HL-60/S4 treated with retinoic acid at 250 ng/mL for 4 days and 3 days (cell line): ENCODE results near the gene SPHKAP.
"Not testable (repeated sequence)": the region's sequence is repeated elsewhere in the genome, so short reads cannot be mapped to it uniquely, and the experiment has no call there.

Experiments used
- in situ Hi-C: fragments of 300-500 bp; cut with MboI; formaldehyde crosslinking; loops from 2 replicates; pipeline ENCODE4 v1.7.0; 2022; ENCODE audit warnings: low sequenced_read_pairs

SPHKAP gene

DNA sequence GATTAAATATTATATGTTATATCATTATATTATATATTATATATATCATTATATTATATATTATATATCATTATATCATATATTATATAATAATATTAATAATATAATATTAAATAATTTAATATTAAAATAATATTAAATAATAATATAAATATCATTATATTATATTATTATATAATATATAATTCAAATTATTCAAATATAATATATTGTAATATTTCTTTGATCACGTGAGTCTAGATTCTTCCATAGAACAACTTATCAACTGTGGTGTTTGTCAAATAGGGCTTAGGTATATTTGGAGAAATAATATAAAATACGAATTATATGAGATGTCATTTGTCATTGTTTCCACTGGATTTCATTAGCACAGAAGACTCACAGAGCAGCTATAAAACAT, 77.3 kb downstream of the SPHKAP start:
- in situ Hi-C loops = no loop called here

DNA sequence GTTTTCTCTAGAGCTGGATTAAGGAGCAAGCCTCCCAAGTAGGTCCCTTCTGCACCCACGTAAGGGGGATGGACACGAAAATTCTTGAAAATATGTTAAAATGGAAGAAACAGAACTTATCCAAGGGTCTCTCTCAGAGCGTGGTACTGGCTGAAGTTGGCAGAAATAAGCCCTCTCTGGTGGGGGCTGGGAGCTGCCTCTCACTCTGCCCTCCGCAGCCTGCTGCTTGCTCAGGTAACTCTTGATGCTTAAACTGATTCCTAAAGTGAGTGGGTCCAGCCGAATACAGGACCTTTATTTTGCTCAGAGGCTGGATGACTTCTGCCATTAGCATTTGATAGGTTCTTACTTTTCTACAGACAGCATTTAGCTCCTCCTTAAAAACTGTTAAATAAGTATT, 78.1 kb downstream of the SPHKAP start:
- in situ Hi-C loops = no loop called here

DNA sequence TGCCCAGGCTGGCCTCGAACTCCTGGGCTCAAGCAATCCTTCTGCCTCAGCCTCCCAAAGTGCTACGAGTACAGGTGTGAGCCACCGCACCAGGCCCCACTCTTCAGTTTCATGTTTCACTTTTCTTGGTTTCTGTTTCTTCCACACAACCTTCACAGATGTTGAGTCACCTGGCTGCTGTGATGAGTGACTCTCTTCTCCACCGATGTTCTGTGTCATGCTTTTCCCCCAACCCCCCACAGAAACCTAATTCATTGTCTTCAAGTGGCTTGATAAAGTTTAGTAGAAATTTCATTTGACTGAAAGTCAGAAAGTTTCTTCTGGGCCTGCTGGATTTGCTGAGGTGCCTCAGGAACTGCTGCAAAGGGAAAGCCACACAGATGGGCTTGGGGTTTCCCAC, 78.5 kb downstream of the SPHKAP start:
- in situ Hi-C loops = no loop called here

DNA sequence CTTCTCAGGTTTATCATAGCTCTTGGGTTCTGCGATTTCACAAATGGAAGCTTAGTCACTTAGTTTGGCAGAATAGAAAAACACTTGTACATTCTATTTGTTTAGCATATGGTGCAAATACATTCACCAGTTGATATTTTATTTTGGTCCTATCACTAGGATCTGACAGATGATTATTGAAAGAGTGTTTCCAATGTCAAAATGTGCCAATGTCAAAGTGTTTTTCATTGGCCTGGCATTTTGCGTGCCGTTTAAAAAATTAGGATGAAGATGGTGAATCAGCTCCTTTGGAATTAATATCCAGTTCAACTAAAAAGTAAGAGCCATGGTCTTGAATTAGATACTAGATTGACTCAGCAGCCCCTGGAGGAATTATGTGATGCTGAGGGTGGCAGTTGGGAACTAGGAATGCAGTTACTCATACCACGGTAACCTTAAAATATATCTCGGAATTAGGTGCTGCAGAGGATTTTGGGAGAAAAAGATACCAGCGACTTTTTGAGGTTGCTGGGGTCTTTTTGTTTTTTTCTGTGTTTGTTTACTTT, 87.0 kb downstream of the SPHKAP start:
- in situ Hi-C loops = no loop called here

DNA sequence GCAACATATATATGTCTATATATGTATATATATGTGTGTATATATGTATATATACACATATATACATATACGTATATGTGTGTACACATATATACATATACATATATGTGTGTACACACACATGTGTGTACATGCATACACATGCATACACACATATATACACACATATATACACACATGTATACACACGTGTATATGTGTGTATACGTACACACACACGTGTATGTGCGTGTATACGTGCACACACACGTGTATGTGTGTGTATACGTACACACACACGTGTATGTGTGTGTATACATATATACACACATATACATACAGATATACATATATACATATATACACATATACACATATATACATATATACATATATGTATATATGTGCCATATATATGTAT, 89.4 kb downstream of the SPHKAP start:
- in situ Hi-C loops = no loop called here

DNA sequence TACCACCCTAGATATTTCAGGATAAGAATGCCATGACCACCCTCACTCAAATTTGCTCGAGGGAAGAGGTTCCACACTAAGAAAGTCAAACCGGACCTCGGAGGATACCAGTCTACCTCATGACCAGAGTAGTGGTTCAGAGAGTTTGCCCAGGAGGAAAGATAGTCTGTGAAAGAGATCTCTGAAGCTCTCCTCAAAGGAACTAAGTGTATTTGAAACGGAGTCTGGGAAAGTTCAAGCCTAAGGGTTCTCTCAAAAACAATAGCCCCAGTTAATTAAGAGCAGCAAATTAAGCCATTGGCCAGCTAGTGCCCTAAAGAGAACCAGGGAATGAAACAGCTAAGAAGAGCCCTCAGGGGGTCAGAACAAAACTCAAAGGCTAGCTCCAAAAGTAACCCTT, 94.9 kb downstream of the SPHKAP start:
- in situ Hi-C loops = no loop called here

DNA sequence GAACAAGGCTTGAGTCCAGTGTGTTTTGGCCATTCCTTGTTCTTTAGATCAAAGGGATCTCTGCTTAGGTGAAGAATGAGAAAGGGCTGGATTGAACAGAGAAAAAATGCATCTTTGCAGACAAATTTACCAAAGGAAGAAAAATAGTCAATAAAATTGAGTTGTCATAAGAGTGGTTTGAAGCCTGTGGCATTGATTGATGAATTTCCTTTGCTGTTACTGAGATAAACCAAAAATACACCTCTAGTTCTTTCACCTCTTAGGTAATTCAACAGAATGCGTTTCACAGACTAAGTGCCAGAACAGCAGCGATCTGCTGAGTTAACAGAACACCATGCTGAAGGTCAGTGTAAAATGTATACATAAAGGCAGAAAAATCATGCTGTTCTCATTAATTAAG, 96.8 kb downstream of the SPHKAP start:
- in situ Hi-C loops = no loop called here

DNA sequence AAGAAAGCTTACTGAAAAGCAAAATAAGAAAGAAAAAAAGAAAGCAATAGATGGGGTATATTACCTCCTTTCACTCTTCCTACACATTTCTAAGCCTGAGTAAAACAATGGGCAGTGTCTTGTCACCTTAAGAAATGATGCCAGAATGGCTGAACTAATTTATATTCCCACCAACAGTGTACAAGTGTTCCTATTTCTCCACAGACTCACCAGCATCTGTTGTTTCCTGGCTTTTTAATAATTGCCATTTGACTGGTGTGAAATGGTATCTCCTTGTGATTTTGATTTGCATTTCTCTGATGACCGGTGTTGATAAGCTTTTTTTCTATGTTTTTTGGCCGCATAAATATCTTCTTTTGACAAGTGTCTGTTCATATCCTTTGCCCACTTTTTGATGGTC, 98.4 kb downstream of the SPHKAP start:
- in situ Hi-C loops = no loop called here

DNA sequence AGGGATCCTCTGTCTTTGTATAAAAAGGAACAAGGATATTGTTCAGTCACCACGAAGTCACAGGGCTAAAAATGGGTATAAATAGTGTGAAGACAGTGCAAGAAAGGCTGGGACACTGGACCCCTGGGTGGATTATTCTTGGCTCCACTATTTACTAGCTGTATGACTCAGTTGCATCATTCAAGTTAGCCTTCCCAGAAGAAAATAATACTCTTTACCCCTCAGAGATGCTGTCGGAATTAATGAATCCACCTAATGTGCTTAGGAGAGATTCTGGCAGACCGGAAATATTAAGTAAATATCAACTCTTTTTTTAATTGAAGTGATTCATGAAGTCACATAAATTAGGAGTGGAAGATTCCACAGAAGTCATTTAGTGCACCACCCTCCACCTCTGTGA, 98.9 kb downstream of the SPHKAP start:
- in situ Hi-C loops = no loop called here

DNA sequence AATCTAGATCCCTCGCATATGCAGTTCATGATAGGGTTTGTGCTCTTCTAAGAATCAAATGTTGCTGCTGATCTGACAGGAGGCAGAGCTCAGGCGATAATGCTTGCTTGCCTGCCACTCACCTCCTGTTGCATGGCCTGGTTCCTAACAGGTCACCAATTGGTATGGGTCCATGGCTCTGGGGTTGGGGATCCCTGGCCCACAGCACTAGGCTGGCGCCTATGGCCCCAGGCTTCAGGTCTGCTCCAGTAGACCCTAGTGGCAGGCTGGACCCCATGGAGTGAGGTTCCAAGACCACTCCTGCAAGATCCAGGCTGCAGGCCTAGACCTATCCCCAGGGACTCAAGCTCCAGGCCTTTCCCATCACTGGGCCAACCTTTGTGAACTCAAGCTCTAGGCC, 102.3 kb downstream of the SPHKAP start:
- in situ Hi-C loops = no loop called here

DNA sequence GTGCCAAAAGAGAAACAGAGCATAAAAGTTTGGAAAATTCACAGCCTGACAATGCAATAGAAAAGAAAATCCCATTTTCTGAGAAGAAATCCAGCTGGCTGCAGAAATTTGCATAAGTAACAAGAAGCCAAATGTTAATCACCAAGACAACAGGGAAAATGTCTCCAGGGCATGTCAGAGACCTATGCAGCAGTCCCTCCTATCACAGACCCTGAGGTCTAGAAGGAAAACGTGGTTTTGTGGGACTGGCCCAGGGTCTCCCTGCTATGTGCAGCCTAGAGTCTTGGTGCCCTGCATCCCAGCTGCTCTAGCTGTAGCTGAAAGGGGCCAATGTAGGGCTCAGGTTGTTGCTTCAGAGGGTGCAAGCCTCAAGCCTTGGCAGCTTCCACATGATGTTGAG, 104.8 kb downstream of the SPHKAP start:
- in situ Hi-C loops = not testable (repeated sequence)

DNA sequence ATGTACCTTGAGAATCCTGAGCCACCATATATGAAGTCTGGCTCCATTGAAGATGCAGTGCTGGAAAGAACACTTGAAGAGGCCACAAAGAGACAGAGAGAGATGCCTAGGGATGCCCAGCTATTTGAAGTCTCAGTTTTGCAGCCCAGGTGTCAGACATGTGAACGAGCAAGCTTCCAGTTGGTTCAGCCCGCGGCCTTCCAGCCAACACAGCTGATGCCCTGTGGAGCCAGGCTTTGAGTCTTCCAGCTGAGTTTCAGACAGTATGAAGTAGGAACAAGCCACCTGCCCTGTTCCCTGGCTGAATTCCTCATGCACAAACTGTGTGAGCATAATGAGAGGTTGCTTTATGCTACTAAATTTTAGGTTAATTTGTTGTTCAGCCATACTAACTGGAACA, 108.8 kb downstream of the SPHKAP start:
- in situ Hi-C loops = no loop called here

DNA sequence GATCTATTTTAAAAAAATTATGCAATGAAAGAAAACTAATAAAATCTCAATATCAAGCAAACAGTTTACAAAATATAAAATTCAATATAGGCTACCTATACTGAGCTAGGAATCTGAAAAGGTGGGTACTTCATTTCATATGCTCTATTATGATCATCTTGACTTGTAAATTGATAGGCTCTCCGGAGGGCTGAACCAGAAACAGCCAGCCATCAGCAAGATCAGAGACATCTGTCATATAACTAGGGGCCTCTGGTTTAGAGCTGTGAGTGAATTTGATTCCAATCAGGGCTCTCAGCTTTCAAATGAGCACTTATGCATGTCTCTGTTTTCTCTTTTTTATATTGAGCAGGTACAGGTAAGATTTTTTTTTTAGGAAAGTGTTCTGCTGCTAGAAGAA, 114.2 kb downstream of the SPHKAP start:
- in situ Hi-C loops = no loop called here

DNA sequence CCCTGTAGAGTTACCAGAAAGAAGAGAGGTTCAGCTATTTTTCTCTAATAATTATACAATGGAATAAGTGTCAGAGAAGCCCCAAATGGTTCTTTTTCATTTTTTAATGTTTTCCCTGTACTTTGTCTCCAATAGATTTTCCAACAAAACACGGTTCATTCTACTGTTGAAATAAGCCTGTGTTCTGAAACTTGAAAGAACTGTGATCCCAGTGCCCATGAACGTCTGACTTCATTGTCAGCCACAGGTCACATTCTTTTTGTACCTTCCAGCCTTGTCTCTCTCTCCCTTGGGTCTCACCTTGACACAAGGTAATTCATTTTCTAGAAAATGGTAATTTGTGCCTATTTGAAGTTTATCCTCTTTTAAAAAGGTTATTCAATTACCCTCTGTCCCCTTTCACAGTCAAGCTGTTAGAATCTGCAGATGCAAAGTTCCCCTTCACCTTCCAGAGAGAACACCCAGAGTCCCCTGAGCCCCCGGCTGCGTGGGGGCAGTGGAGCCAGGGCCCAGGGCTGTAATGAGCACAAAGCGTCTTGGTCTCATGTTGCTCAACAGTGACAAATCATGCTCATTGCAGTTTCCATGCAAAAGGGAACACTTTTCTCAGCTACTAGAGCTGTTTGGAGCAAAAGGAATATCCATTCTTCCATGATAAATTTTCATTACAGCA, 115.2 kb downstream of the SPHKAP start:
- in situ Hi-C loops = no loop called here

DNA sequence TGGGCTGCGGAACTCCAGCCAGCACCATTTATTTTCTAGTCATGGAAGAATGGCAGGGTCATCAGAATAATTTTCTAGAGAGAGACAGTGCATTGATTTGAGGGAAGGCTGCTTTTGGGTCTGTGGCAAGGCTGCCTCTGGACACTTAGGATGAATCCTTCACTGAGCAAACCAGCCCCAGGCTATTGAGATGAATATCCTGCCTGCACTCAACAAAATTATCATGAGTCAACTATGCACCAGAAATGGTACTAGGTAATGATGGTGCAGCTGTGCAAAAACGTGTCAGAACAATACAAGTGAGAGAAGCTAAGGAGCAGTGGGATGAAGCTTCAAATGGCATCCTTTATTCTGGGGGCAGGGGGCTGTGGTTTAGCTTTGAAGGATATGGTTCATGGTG, 115.8 kb downstream of the SPHKAP start:
- in situ Hi-C loops = no loop called here

DNA sequence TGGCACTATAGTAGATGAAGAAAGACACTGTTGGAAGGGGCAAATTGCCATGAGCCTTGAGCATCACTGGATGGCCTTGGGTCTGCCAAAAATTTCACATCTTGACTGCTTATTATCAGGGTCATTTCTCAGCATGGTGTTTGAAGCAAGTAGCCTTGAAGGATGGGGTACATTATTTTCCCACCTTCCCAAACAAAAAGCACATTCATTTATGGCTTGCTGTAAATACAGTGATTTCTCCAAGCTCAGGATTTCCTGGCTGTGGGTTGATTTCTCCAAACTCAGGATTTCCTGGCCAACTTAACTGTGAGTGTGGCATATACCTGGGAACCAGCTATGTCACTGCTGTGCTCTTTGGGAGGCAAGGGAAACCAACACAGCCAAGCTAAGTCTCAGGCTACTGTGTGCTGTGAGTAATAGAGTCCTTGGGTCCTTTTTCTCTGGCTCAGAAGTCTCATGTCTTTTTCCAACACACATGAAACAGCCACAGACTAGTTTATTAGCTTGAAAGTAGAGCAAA, 116.6 kb downstream of the SPHKAP start:
- in situ Hi-C loops = no loop called here

DNA sequence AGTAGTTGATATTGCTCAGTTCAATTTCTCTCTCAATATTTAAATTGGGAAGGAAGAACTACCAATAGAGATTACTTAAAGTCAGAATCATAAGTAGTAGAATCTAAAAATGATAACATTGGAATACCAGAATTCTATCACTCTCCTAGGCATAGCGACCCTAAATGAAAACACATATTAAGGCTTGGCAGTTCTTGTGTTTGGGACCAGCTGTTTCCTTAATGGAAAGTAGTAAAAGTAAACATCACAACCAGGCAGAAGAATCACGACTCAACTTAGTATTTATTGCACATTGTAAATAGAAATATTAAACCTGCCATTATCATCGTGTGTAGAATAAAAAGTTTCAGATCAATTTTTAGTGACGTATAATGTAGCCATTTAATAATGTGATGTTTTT, 117.5 kb downstream of the SPHKAP start:
- in situ Hi-C loops = no loop called here

DNA sequence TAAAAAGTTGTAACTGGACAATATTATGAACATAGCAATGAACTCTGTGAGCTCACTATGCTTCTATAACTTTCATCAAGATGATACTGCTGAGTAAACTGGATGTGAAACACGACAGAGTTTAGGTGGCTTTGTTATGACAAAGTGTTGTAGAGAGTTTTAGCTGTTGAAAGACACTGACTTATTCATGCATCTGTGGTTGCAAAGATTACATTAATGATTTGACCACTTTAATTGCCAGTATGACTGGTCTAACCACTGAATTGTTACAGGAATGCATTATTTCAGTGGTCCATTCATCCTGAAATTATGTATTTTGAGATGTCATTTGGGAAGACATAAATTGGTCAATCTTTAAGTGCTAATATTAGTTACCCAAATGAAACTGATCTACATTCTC, 117.9 kb downstream of the SPHKAP start:
- in situ Hi-C loops = no loop called here

DNA sequence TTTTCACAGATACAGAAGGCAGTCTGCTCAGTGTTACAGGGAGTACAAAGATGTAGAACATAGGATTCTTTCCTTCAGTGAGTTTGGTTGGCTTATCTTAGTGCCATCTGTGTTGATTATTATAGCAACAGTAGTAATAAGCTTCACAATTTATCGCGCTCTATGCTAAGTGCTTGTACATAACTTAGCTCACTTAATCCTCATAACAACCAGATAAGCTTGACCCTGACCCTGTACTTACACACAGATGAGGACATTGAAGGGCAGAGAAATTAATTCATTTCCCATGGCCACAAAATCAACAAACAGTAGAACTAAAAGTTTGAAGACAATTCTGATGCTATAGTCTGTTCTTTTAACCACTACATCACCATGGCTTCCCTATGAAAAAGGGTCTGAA, 121.8 kb downstream of the SPHKAP start:
- in situ Hi-C loops = no loop called here

DNA sequence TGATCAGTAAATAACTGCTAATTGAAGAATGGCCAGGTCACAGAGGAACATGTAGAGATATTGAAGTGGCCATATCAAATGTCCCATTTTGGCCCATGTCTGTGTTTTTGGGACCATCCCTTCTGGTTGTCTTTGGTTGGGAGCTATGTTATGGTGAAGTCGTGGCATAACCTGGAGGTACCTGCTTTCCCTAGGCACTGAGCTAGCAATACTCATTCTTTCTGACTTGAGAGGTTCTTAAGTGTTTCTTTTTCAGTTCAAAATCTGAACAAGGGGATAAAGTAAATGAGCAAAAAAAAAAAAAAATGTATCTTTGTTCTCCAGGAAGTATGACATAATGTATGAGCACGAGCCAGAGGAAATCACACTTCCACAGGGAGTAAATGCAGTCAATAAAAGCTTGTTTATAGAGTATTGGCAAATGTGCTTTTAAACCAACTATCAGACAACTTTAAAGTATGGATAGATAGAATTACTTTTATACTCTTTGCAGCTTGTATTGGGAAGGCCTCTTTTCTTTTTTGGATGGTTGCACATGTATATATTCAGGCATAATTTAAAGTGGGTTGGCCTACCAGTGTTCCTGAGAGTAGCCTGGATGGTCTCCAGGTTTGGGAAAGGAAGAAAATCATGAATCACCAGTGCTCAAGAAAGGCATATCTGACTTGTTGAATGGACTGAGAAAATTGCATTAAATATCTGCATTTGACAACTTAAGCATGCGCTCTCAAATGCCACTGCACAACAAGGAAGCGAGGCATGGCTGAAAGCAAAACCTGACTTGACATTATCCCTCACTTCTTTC, 125.0 kb downstream of the SPHKAP start:
- in situ Hi-C loops = no loop called here

DNA sequence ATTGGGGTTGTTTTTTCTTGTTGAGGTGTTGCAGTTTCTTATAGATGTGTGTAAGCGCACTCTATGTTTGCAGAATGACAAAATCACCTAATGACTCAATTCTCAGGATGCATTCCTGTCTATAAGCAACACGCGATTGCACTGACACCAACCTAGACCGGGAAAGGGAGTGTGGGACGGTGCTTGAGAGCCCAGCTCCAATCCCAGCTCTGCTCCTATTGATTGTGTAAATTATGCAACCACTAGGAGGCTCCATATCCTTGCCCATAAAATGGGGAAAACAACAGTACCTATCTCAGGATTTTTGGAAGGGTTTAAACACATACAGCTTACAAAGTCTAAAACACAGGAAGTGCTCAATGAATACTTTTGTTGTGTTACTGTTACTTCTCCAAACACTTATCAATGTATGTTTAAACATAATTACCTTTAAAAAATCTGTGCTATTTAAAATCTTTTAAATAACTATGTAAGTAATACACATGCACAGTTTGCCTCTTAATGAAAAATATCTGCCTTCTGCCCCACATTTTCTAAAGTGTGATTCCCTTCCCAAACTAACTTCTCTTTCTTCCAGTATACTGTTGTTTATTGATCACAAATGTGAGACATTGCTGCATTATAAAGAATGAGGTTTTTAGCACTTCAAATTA, 132.5 kb downstream of the SPHKAP start:
- in situ Hi-C loops = no loop called here

DNA sequence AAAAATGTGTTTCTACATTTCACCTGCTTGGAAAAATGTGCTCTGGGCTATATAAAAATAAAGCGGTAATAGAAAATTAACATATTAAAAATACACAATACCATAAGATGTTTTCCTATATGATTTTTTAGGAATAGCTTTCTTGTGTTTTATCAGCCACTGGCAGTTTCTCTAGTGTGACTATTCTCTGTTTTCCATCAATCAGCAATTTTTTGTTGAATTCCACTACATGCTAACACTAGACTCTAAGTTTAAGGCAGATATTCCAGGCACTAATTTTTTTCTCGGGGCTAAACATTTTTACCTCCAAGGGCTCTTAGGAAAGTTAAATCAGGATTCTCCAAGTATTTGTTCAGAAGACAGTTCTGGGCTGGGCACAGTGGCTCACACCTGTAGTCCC, 140.5 kb downstream of the SPHKAP start:
- in situ Hi-C loops = no loop called here
